ENCODE results near the gene CSNK2B.
"Not testable (repeated sequence)": the region's sequence is repeated elsewhere in the genome, so short reads cannot be mapped to it uniquely, and the experiment has no call there.

Gene CSNK2B

GRCh38 chr6:31687860-31688693 is 22.2 kb downstream of the CSNK2B start:
- no peak for DNase-seq (ENCODE audit: low spot score)

GRCh38 chr6:31689249-31690110 is 23.6 kb downstream of the CSNK2B start:
- no peak for DNase-seq (ENCODE audit: low spot score)

GRCh38 chr6:31690231-31691077 is 24.6 kb downstream of the CSNK2B start:
- peak; percentile 45 for DNase-seq (ENCODE audit: low spot score)

- DNase-seq (ENCODE audit: low spot score) = no peak
Measured at GRCh38 chr6:31691078-31691463, 25.2 kb downstream of the CSNK2B start.

GRCh38 chr6:31691564-31692108 is 25.8 kb downstream of the CSNK2B start:
- no peak for DNase-seq (ENCODE audit: low spot score)

GRCh38 chr6:31692353-31692752 is 26.5 kb downstream of the CSNK2B start:
- DNase-seq (ENCODE audit: low spot score) = peak; percentile 67

GRCh38 chr6:31692886-31693285 is 27.0 kb downstream of the CSNK2B start:
- no peak for DNase-seq (ENCODE audit: low spot score)

GRCh38 chr6:31693535-31693934 is 27.7 kb downstream of the CSNK2B start:
- DNase-seq (ENCODE audit: low spot score) = no peak

- DNase-seq (ENCODE audit: low spot score) = no peak
Measured at GRCh38 chr6:31697555-31697954, 31.7 kb downstream of the CSNK2B start.

GRCh38 chr6:31700740-31701401 is 35.0 kb downstream of the CSNK2B start:
- no peak for DNase-seq (ENCODE audit: low spot score)

GRCh38 chr6:31701666-31702404 is 36.0 kb downstream of the CSNK2B start:
- DNase-seq (ENCODE audit: low spot score) = no peak

- DNase-seq (ENCODE audit: low spot score) = no peak
Measured at GRCh38 chr6:31702405-31702818, 36.5 kb downstream of the CSNK2B start.

- DNase-seq (ENCODE audit: low spot score) = peak; percentile 99
Measured at GRCh38 chr6:31702819-31703716, 37.2 kb downstream of the CSNK2B start, which contains the start of gene ABHD16A. TSS of gene ABHD16A (minus strand) at chr6:31703324. CDS start at chr6:31703281, 43 bp downstream.

GRCh38 chr6:31705931-31706330 is 40.1 kb downstream of the CSNK2B start:
- DNase-seq (ENCODE audit: low spot score) = no peak

- no peak for DNase-seq (ENCODE audit: low spot score)
Measured at GRCh38 chr6:31706599-31706998, 40.7 kb downstream of the CSNK2B start, which contains the start of gene LY6G6F. TSS of gene LY6G6F (plus strand) at chr6:31706866. CDS start at chr6:31706907, 41 bp downstream.

- no peak for DNase-seq (ENCODE audit: low spot score)
Measured at GRCh38 chr6:31707701-31708100, 41.8 kb downstream of the CSNK2B start.

- no peak for DNase-seq (ENCODE audit: low spot score)
Measured at GRCh38 chr6:31708224-31708623, 42.3 kb downstream of the CSNK2B start.

- not testable (repeated sequence) for DNase-seq (ENCODE audit: low spot score)
Measured at GRCh38 chr6:31709157-31709556, 43.3 kb downstream of the CSNK2B start.

GRCh38 chr6:31710523-31711219 is 44.8 kb downstream of the CSNK2B start:
- no peak for DNase-seq (ENCODE audit: low spot score)
